ENCODE results near the gene TSPAN12. TPM values are rescaled to one million over a fixed set of nuclear protein-coding genes. Genes with fewer than 3 reads are reported as not detected.
"Not testable (repeated sequence)": the region's sequence is repeated elsewhere in the genome, so short reads cannot be mapped to it uniquely, and the experiment has no call there.

The TSPAN12 gene
- total and polyA plus RNA-seq, 7 donors, result 1.5 to 3.8 (median 2.3) TPM

GRCh38 chr7:120783273-120783672 lies 74.7 kb downstream of the TSPAN12 start:
- Histone ChIP-seq H3K9me3 (no peaks in the 10 kb centered on the region), H3K27ac (no peak overlapping the region), H3K36me3 (ENCODE audit: insufficient read depth in 1 of 2, low read depth in 1 of 2) (no peaks in the 10 kb centered on the region), H3K4me1 (no peaks in the 10 kb centered on the region), H3K4me3 (no peak overlapping the region), H3K27me3 (ENCODE audit: insufficient read depth in 3 of 3, low read length in 2 of 3) (peaks cover 0 to 3% (median 0%) of the 10 kb centered on the region in 3 donors)
- DNase-seq, result no peak
- ATAC-seq, result no peak
- intact Hi-C loops (cut with DNase I), result no loop called here
- 86 to 92% (median 89%) methylated on average over 6 of the region's 6 CpGs for WGBS, 3 donors
- no peak for TF ChIP-seq CTCF (IDR thresholded peaks at IDR 0.05)

- H3K36me3 ChIP-seq (ENCODE audit: insufficient read depth in 1 of 2, low read depth in 1 of 2); intact Hi-C loops (cut with DNase I); H3K9me3 ChIP-seq; H3K4me1 ChIP-seq; H3K4me3 ChIP-seq; H3K27me3 ChIP-seq (ENCODE audit: insufficient read depth in 3 of 3, low read length in 2 of 3); DNase-seq; ATAC-seq; H3K27ac ChIP-seq: not testable (repeated sequence)
- 96 to 98% (median 97%) methylated on average over 10 of the region's 10 CpGs for WGBS, 3 donors
Measured at GRCh38 chr7:120781924-120782323, 76.0 kb downstream of the TSPAN12 start.

GRCh38 chr7:120780938-120781337 lies 77.0 kb downstream of the TSPAN12 start:
- H3K27ac ChIP-seq, result no peak overlapping the region
- no peak for TF ChIP-seq CTCF (IDR thresholded peaks at IDR 0.05)
- WGBS, 3 donors, result 78 to 85% (median 81%) methylated on average over 6 of the region's 6 CpGs
- H3K4me3 ChIP-seq, result no peak overlapping the region
- no peaks in the 10 kb centered on the region for H3K4me1 ChIP-seq
- H3K36me3 ChIP-seq (ENCODE audit: insufficient read depth in 1 of 2, low read depth in 1 of 2), result no peaks in the 10 kb centered on the region
- H3K27me3 ChIP-seq (ENCODE audit: insufficient read depth in 3 of 3, low read length in 2 of 3), result peaks cover 0 to 3% (median 0%) of the 10 kb centered on the region in 3 donors
- no peaks in the 10 kb centered on the region for H3K9me3 ChIP-seq
- DNase-seq, result no peak
- intact Hi-C loops (cut with DNase I), result no loop called here
- ATAC-seq, result no peak

GRCh38 chr7:120780451-120780850 lies 77.5 kb downstream of the TSPAN12 start:
- 72 to 84% (median 79%) methylated on average over 7 of the region's 7 CpGs for WGBS, 3 donors
- ATAC-seq; H3K4me1 ChIP-seq; H3K36me3 ChIP-seq (ENCODE audit: insufficient read depth in 1 of 2, low read depth in 1 of 2); H3K27ac ChIP-seq; H3K27me3 ChIP-seq (ENCODE audit: insufficient read depth in 3 of 3, low read length in 2 of 3); intact Hi-C loops (cut with DNase I); H3K4me3 ChIP-seq; H3K9me3 ChIP-seq; DNase-seq: not testable (repeated sequence)

- WGBS, 3 donors, result 89 to 92% (median 92%) methylated on average over 8 of the region's 8 CpGs
- ATAC-seq; H3K27ac ChIP-seq; H3K36me3 ChIP-seq (ENCODE audit: insufficient read depth in 1 of 2, low read depth in 1 of 2); DNase-seq; intact Hi-C loops (cut with DNase I); H3K27me3 ChIP-seq (ENCODE audit: insufficient read depth in 3 of 3, low read length in 2 of 3); H3K4me1 ChIP-seq; H3K9me3 ChIP-seq; H3K4me3 ChIP-seq: not testable (repeated sequence)
Measured at GRCh38 chr7:120779078-120779477, 78.9 kb downstream of the TSPAN12 start.

GRCh38 chr7:120775755-120776154 lies 82.2 kb downstream of the TSPAN12 start:
- ATAC-seq, result no peak
- intact Hi-C loops (cut with DNase I), result no loop called here

More at GRCh38 chr7:120775755-120776154, 82.2 kb downstream of the TSPAN12 start:
- H3K4me3 ChIP-seq, result no peak overlapping the region
- TF ChIP-seq CTCF (IDR thresholded peaks at IDR 0.05), result no peak
- H3K4me1 ChIP-seq, result no peaks in the 10 kb centered on the region
- H3K9me3 ChIP-seq, result no peaks in the 10 kb centered on the region
- no peaks in the 10 kb centered on the region for H3K27me3 ChIP-seq (ENCODE audit: insufficient read depth in 3 of 3, low read length in 2 of 3)
- H3K27ac ChIP-seq, result no peak overlapping the region
- DNase-seq, result no peak
- H3K36me3 ChIP-seq (ENCODE audit: insufficient read depth in 1 of 2, low read depth in 1 of 2), result no peaks in the 10 kb centered on the region
